Astrocyte (in vitro differentiated cells and primary cell): ENCODE measurements around the gene ATOH7. TPM values are rescaled to one million over a fixed set of nuclear protein-coding genes. Genes with fewer than 3 reads are reported as not detected.

Experiments used
- DNase-seq: peaks from one replicate; pipeline ENCODE4 v3.0.0-alpha.2; 2010; ENCODE audit warnings: low read depth
- FAIRE-seq: peaks from 2 replicates; lab custom pipeline; 2011; peaks lifted over from hg19 to GRCh38; lab: Jason Lieb, UNC
- H2AFZ ChIP-seq: 2 replicates; pipeline ENCODE4 v1.6.0; 2012; ENCODE audit warnings: low read depth, low read length, inconsistent platforms
- H3K27ac ChIP-seq: 2 replicates; pipeline ENCODE4 v1.5.1; 2011; ENCODE audit warnings: low read depth, low read length, inconsistent platforms
- H3K27me3 ChIP-seq: 2 replicates; pipeline ENCODE4 v1.6.0; 2011; ENCODE audit warnings: low read length, inconsistent platforms; ENCODE audit not compliant: insufficient read depth
- H3K36me3 ChIP-seq: 2 replicates; pipeline ENCODE4 v1.5.1; 2011; ENCODE audit warnings: low read length, inconsistent platforms; ENCODE audit not compliant: insufficient read depth
- H3K4me1 ChIP-seq: 2 replicates; pipeline ENCODE4 v1.5.1; 2011; ENCODE audit warnings: low read length, inconsistent platforms; ENCODE audit not compliant: insufficient read depth
- H3K4me2 ChIP-seq: 2 replicates; pipeline ENCODE4 v1.6.0; 2012; ENCODE audit warnings: low read length, inconsistent platforms
- H3K4me3 ChIP-seq: 2 replicates; pipeline ENCODE4 v1.5.1; 2011; ENCODE audit warnings: low read depth, mild to moderate bottlenecking, low read length, inconsistent platforms; ENCODE audit not compliant: insufficient read depth
- H3K79me2 ChIP-seq: 2 replicates; pipeline ENCODE4 v1.6.0; 2012; ENCODE audit warnings: mild to moderate bottlenecking, low read length, inconsistent platforms; ENCODE audit not compliant: insufficient read depth
- H3K9ac ChIP-seq: 2 replicates; pipeline ENCODE4 v1.6.0; 2012; ENCODE audit warnings: mild to moderate bottlenecking, low read length, inconsistent platforms
- H3K9me3 ChIP-seq: 2 replicates; pipeline ENCODE4 v1.5.1; 2012; ENCODE audit warnings: low read depth, mild to moderate bottlenecking, low read length, inconsistent platforms; ENCODE audit not compliant: insufficient read depth
- H4K20me1 ChIP-seq: 2 replicates; pipeline ENCODE4 v1.6.0; 2012; ENCODE audit warnings: low read length, inconsistent platforms; ENCODE audit not compliant: insufficient read depth
- H3K27ac Mint-ChIP-seq: one replicate; pipeline ENCODE4 v1.8.0; 2021; ENCODE audit warnings: mild to moderate bottlenecking, mixed read lengths; ENCODE audit not compliant: unreplicated experiment
- H3K27me3 Mint-ChIP-seq: one replicate; pipeline ENCODE4 v1.8.0; 2021; ENCODE audit warnings: low read depth, mixed read lengths; ENCODE audit not compliant: unreplicated experiment
- H3K36me3 Mint-ChIP-seq: one replicate; pipeline ENCODE4 v1.8.0; 2021; ENCODE audit warnings: low read depth, mixed read lengths; ENCODE audit not compliant: unreplicated experiment
- H3K4me1 Mint-ChIP-seq: one replicate; pipeline ENCODE4 v1.8.0; 2021; ENCODE audit warnings: low read depth, mixed read lengths; ENCODE audit not compliant: unreplicated experiment
- H3K4me3 Mint-ChIP-seq: one replicate; pipeline ENCODE4 v1.8.0; 2021; ENCODE audit warnings: mild to moderate bottlenecking, moderate library complexity, mixed read lengths; ENCODE audit not compliant: unreplicated experiment
- H3K9me3 Mint-ChIP-seq: one replicate; pipeline ENCODE4 v1.8.0; 2021; ENCODE audit warnings: mild to moderate bottlenecking, mixed read lengths; ENCODE audit not compliant: unreplicated experiment
- CTCF ChIP-seq: IDR thresholded peaks from 2 replicates; pipeline ENCODE4 v1.5.1; 2011; ENCODE audit warnings: low read depth, mild to moderate bottlenecking, inconsistent platforms, low read length, moderate library complexity; ENCODE audit not compliant: insufficient read depth
- EZH2 ChIP-seq: IDR thresholded peaks from 2 replicates; pipeline ENCODE4 v1.6.1; 2012; ENCODE audit warnings: mild to moderate bottlenecking, low read length, inconsistent platforms; ENCODE audit not compliant: insufficient read depth
- total RNA-seq: library from RNA; stranded (reverse); gene quantifications from 2 replicates; pipeline ENCODE4 v1.2.1, GENCODE V29; 2021

ATOH7 gene
- total RNA-seq, 1 donor from 2014 or later, result not detected

- no peak overlapping the region for H3K4me3 ChIP-seq
- H3K4me3 Mint-ChIP-seq, result no peak overlapping the region
- DNase-seq (peak; percentile 8), FAIRE-seq (no peak)
- no peaks in the 10 kb centered on the region for H3K27me3 Mint-ChIP-seq
- H3K4me2 ChIP-seq, result no peak overlapping the region
- no peak overlapping the region for H3K9ac ChIP-seq
- no peak overlapping the region for H3K27ac ChIP-seq
- no peaks in the 10 kb centered on the region for H3K36me3 Mint-ChIP-seq
- H3K36me3 ChIP-seq, result no peaks in the 10 kb centered on the region
- no peak for TF ChIP-seq EZH2
- no peak for TF ChIP-seq CTCF
- H3K79me2 ChIP-seq, result no peaks in the 10 kb centered on the region
- H3K9me3 ChIP-seq, result no peaks in the 10 kb centered on the region
- H3K4me1 ChIP-seq, result no peaks in the 10 kb centered on the region
- peaks cover 4% of the 10 kb centered on the region for H3K4me1 Mint-ChIP-seq
- no peaks in the 10 kb centered on the region for H4K20me1 ChIP-seq
- H3K27me3 ChIP-seq, result no peaks in the 10 kb centered on the region
- no peaks in the 10 kb centered on the region for H3K9me3 Mint-ChIP-seq
- no peak overlapping the region for H3K27ac Mint-ChIP-seq
- no peak overlapping the region for H2AFZ ChIP-seq
Observed at GRCh38 chr10:68192113-68192512, 39.8 kb downstream of the ATOH7 start.

- Histone ChIP-seq H3K36me3 (no peaks in the 10 kb centered on the region), H3K4me1 (no peaks in the 10 kb centered on the region), H3K9me3 (no peaks in the 10 kb centered on the region), H3K4me3 (no peak overlapping the region), H3K4me2 (no peak overlapping the region), H4K20me1 (no peaks in the 10 kb centered on the region), H3K27me3 (peaks cover 4% of the 10 kb centered on the region), H3K9ac (no peak overlapping the region), H3K79me2 (no peaks in the 10 kb centered on the region), H2AFZ (no peak overlapping the region), H3K27ac (no peak overlapping the region)
- Mint-ChIP-seq H3K27ac (no peak overlapping the region), H3K9me3 (no peaks in the 10 kb centered on the region), H3K36me3 (no peaks in the 10 kb centered on the region), H3K27me3 (peaks cover 12% of the 10 kb centered on the region), H3K4me3 (no peak overlapping the region), H3K4me1 (peaks cover 6% of the 10 kb centered on the region)
- DNase-seq, result no peak
- FAIRE-seq, result no peak
- TF ChIP-seq EZH2, result no peak
- no peak for TF ChIP-seq CTCF
Observed at GRCh38 chr10:68188835-68189234, 43.1 kb downstream of the ATOH7 start.

- no peaks in the 10 kb centered on the region for H3K36me3 Mint-ChIP-seq
- Histone ChIP-seq H3K9me3 (no peaks in the 10 kb centered on the region), H3K79me2 (no peaks in the 10 kb centered on the region), H3K27ac (no peak overlapping the region), H3K4me1 (no peaks in the 10 kb centered on the region), H3K27me3 (peaks cover 4% of the 10 kb centered on the region), H2AFZ (no peak overlapping the region), H4K20me1 (no peaks in the 10 kb centered on the region), H3K9ac (no peak overlapping the region), H3K4me3 (no peak overlapping the region), H3K36me3 (no peaks in the 10 kb centered on the region), H3K4me2 (no peak overlapping the region)
- no peak for TF ChIP-seq CTCF
- TF ChIP-seq EZH2, result no peak
- no peak overlapping the region for H3K4me3 Mint-ChIP-seq
- H3K9me3 Mint-ChIP-seq, result no peaks in the 10 kb centered on the region
- DNase-seq, result no peak
- FAIRE-seq, result no peak
- no peak overlapping the region for H3K27ac Mint-ChIP-seq
- H3K4me1 Mint-ChIP-seq, result peaks cover 6% of the 10 kb centered on the region
- H3K27me3 Mint-ChIP-seq, result peaks cover 14% of the 10 kb centered on the region
Observed at GRCh38 chr10:68185085-68185484, 46.8 kb downstream of the ATOH7 start.
